ENCODE results near the gene SLX4. TPM values are rescaled to one million over a fixed set of nuclear protein-coding genes. Genes with fewer than 3 reads are reported as not detected.

Gene SLX4
- total RNA-seq, 2 donors from 2014 or later: 3.5 to 6.3 TPM

DNA sequence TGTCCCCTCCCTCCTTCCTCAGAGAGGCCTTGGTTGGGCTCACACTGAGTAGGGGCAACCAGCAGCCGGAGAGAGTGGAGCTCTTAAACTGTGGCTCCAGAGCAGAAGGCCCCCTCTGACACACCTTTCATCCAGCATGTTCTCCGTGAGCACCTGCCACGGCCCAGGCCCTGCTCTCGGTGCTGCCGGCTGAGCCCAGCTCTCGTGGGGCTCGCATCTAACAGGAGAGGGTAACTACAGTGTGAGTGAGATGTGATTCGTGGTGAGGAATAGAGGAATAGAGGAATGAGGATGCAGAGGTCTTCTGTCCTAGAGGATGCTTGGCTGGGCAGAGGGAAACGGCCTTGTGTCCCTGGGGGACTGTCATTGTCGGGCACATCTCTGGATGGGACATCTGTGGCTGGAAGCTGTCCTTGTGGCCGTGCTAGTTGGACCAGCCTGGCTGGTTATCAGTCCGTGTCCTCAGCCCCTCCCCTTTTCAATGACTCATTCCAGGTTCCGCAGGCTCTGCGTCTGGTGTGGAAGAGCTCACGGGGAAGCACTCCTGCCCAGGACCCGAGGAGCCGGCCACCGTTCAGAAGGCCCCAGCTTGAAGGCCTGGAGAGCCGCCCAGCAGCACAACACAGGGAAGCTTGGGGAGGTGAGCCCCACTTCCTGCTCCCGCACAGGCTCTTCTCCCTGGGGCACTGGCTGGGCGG is 31.1 kb upstream of the SLX4 start:
- intact Hi-C loops (cut with DNase I): no loop called here
- Histone ChIP-seq H3K9me3 (no peaks in the 10 kb centered on the region), H3K27me3 (no peaks in the 10 kb centered on the region), H3K4me3 (no peak overlapping the region), H3K4me1 (no peaks in the 10 kb centered on the region), H3K9ac (ENCODE audit: low read depth in 2 of 2, low read length in 2 of 2) (no peak overlapping the region), H3K36me3 (no peaks in the 10 kb centered on the region), H3K27ac (no peak overlapping the region)
- DNase-seq: peak; percentile 70
- TF ChIP-seq, protein P1, sequence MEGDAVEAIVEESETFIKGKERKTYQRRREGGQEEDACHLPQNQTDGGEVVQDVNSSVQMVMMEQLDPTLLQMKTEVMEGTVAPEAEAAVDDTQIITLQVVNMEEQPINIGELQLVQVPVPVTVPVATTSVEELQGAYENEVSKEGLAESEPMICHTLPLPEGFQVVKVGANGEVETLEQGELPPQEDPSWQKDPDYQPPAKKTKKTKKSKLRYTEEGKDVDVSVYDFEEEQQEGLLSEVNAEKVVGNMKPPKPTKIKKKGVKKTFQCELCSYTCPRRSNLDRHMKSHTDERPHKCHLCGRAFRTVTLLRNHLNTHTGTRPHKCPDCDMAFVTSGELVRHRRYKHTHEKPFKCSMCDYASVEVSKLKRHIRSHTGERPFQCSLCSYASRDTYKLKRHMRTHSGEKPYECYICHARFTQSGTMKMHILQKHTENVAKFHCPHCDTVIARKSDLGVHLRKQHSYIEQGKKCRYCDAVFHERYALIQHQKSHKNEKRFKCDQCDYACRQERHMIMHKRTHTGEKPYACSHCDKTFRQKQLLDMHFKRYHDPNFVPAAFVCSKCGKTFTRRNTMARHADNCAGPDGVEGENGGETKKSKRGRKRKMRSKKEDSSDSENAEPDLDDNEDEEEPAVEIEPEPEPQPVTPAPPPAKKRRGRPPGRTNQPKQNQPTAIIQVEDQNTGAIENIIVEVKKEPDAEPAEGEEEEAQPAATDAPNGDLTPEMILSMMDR (IDR thresholded peaks at IDR 0.05): no peak

DNA sequence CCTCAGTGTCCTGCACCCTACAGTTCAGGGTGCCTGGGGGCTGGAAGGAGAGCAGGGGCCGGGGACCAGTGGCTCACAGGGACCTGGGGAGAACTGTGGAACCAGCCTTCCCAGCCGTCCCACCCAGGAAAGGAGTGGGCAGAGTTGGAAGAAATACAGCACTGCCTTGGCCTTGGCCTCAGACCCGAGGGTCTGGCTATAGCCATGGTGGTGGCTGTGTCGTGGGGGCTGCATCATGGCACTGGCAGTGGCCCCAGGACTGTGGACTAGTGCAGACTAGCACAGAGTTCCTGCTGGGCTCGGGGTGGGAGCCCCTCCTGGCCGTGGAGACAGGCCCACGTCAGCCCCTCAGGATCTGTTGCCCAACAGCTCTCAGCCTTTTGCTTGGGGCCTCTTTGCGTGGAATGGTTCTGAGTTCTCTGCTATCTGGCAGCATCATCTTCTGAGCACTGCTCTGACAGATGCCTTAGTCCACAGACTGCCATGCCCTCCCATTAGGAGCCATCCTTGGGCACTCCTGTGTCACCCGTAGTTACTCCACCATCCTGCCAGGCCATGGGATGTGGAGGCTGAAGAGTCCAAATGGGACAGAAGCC is 30.5 kb upstream of the SLX4 start:
- H3K9me3 ChIP-seq: no peaks in the 10 kb centered on the region
- H3K4me3 ChIP-seq: no peak overlapping the region
- DNase-seq: no peak
- TF ChIP-seq, protein P1 (IDR thresholded peaks at IDR 0.05): no peak
- H3K27ac ChIP-seq: no peak overlapping the region
- H3K36me3 ChIP-seq: no peaks in the 10 kb centered on the region
- no peak overlapping the region for H3K9ac ChIP-seq (ENCODE audit: low read depth in 2 of 2, low read length in 2 of 2)
- no peaks in the 10 kb centered on the region for H3K27me3 ChIP-seq
- H3K4me1 ChIP-seq: no peaks in the 10 kb centered on the region
- intact Hi-C loops (cut with DNase I): no loop called here

DNA sequence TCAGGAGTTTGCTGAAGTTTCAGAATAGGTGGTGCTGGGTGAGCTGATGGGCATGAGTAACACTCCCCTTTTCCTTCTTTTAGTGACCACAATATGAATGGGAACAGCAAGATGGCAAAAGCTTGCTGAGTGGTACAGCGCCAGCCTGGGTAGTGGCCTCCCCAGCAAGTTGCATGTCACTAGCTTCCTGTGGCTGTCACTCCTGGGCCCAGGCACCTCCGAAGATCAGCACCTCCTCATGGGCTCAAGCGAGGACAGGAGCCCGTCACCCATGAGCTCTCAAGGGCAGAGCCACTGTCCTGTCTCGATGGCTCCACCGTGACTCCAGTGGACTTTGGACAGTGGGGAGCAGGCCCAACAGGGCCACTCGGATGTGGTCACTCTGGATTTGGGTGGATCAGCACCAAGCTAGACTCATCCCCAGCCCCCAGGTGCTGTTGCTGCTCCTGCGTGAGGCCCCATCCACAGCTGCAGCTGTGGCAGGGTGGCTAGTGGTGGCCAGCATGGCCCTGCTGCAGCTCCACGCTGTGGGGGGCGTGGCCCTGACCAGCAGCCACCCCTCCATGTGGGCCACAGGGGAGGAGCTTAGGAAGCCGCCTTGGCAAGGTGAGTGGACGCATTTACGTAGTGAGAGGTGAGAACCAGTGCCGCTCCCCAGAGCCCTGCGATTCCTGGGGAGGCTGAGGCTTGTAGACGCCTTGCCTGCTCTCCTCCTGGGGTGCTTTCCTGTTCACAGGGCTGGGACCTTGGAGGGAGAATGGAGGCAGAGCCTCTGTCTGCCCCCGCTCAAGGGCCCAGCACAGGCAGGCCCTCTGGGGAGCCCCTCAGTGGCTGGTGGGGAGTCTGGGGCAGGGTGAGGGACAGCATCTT is 29.5 kb upstream of the SLX4 start:
- H3K36me3 ChIP-seq: no peaks in the 10 kb centered on the region
- TF ChIP-seq, protein P1 (IDR thresholded peaks at IDR 0.05): no peak
- H3K4me1 ChIP-seq: no peaks in the 10 kb centered on the region
- no peak overlapping the region for H3K9ac ChIP-seq (ENCODE audit: low read depth in 2 of 2, low read length in 2 of 2)
- H3K4me3 ChIP-seq: no peak overlapping the region
- intact Hi-C loops (cut with DNase I): no loop called here
- no peak for DNase-seq
- H3K27me3 ChIP-seq: no peaks in the 10 kb centered on the region
- H3K9me3 ChIP-seq: no peaks in the 10 kb centered on the region
- H3K27ac ChIP-seq: no peak overlapping the region

DNA sequence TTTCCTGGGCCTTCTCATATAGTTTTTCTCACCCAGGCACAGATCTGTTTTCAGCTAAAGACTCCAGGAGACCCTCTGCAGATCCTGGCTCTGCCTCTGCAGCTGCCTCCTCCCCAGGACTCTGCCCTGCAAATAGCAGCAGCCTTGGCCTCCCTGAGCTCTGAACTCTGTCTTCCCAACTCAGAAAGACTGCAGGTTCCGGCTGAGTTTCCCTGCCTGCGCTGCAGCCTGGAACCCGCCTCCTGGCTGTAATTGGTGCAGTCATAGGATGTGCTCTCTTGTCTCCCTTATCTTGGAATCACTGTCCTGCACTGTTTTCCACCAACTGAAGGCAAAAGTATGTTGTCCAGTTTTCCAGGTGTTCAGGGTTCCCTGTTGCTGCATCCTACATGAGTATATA is 28.8 kb upstream of the SLX4 start:
- no peak overlapping the region for H3K27ac ChIP-seq
- no peak for DNase-seq

More for the DNA sequence above, 28.8 kb upstream of the SLX4 start:
- H3K4me3 ChIP-seq: no peak overlapping the region
- H3K27me3 ChIP-seq: no peaks in the 10 kb centered on the region
- H3K9me3 ChIP-seq: no peaks in the 10 kb centered on the region
- no peak overlapping the region for H3K9ac ChIP-seq (ENCODE audit: low read depth in 2 of 2, low read length in 2 of 2)
- H3K36me3 ChIP-seq: no peaks in the 10 kb centered on the region
- H3K4me1 ChIP-seq: no peaks in the 10 kb centered on the region
- intact Hi-C loops (cut with DNase I): no loop called here
- TF ChIP-seq, protein P1 (IDR thresholded peaks at IDR 0.05): no peak
